CD4-positive, alpha-beta T cell treated with Interferon alpha-2 for 1 hour (primary cell): ENCODE data around the gene FCGR3B.
A peak's percentile ranks its signal among the peaks of the same experiment; 100 is the strongest.
"Not testable (repeated sequence)": the region's sequence is repeated elsewhere in the genome, so short reads cannot be mapped to it uniquely, and the experiment has no call there.

Experiments
- DNase-seq, 2 donors: peaks; one replicate each; pipeline ENCODE4 v3.0.0-alpha.2; 2020 to 2022

The FCGR3B gene

GRCh38 chr1:161638251-161638993, 7.4 kb upstream of the FCGR3B start:
- not testable (repeated sequence) for DNase-seq

DNA sequence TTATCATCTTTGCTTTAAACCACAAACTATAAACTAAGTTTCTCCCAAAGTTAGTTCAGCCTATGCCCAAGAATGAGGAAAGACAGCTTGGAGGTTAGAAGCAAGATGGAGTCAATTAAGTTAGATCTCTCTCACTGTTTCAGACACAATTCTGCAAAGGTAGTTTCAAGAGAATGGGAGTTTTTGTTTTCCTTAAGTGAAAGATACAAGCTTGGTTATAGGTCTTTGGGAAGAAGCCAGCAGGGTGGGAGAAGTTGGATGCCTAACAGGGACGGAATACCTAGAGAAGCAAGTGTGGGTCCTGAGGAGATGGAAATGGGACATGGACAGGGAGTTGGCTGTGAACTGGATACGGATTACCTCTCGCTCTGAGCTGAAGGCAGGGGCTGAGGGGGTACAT, 6.0 kb upstream of the FCGR3B start:
- not testable (repeated sequence) for DNase-seq

DNA sequence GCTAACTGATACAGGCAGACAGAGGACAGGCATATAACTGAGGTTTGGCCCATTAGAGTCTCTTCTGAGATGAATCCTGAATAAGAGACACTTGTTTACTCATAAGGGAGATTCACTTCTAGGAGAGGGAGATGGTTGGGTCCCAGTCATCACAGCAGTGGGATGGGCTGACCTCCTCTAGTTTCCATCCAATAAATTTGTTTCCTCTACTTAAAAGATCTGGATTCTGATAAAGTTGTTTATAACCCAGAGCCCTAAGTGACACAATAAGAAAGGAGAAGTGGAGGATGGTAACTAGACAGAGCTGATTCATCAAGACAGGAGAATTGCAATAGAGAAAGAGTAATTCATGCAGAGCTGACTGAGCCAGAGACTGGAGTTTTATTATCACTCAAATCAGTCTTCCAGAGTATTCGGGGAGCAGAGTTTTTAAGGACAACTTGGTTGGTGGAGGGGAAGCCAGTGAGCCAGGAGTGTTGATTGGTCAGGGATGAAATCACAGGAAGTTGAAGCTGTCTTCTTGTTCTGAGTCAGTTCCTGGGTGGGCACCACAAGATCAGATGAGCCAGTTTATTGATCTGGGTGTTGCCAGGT, 5.3 kb upstream of the FCGR3B start:
- peak in 1 of 2 donors; percentile 35 for DNase-seq

DNA sequence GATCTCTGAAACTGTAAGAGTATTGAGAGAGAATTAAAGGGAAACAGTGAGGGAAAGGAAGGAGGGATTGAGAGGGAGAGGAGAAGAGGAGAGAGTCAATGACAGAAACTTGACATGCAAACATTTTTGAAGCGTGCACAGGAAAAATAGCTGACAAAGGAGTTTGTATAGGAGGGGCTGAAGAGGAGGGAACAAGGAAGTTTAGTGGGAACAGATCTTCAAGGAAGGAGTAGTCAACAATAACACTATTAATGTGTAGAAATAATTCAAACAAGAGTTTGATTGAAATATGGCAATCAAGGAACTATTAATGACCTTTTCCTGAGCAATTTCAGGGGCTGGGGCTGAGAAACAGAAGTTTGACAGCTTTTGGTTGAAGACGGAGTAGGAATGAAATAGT, 4.0 kb upstream of the FCGR3B start:
- not testable (repeated sequence) for DNase-seq

DNA sequence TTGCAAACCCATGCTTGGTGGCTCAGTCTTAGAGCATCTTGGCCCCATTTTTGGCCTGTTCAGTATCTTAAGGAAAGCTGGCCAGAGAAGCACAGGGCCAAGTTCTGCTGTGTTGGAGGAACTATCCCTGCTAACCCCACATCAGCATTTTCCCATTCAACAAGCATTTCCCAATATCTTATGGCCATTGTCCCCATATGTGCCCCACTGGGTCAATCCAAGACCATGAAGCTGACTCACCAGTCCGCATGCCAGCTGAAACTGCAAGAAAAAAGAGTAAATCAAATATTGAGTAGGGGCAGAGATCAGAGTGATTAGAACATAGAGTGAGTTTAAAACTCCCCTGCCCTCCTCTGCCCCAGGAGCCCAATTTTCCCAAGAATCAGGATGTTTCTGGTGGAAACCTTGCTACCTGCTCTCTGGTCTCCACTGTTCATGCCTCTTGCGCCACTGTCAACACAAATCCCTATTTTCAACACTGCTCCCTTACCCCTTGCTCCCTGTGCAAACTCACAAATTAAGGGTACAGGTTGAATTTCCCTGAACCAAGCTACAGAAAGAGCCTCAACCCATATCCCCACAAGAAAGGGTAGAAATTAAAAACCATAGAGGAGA, 741 bp downstream of the FCGR3B start:
- not testable (repeated sequence) for DNase-seq

DNA sequence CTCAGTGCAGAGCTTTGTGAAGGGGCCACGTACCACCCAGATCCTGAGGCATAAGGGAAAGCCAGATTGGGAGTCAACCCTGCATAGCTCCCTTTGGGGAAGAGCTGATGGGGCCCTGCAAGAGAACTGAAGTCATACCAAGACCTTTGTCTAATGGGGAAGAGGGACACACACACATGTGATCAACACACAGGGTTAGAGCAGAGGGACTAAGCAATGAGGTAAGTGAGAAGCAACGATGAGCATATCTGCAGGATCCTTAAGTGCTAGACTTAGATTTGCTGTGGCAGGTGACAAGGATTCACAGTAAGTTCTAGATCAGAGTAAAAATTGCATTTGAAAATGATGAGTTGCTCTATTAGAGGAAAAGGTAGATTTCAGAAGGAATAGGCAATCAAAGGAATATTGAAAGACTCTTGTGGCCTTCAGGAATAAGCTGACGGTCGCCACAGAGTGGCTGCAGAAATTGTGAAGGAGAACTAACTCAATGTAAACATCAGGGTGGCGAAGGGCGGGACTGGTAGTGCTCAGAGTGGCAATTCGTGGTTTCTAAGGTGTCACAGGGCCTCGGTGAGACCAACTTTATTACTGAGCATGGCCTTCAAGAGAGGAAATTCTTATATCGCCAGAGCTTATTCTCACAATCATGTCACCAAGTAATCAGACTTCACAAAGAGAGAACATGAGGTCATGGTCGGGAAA, 4.4 kb downstream of the FCGR3B start:
- peak in 1 of 2 donors; percentile 43 for DNase-seq

GRCh38 chr1:161624605-161625004, 6.4 kb downstream of the FCGR3B start:
- DNase-seq = peak in 1 of 2 donors; percentile 19

GRCh38 chr1:161623401-161624051, 7.5 kb downstream of the FCGR3B start:
- DNase-seq = peak in 1 of 2 donors; percentile 44

DNA sequence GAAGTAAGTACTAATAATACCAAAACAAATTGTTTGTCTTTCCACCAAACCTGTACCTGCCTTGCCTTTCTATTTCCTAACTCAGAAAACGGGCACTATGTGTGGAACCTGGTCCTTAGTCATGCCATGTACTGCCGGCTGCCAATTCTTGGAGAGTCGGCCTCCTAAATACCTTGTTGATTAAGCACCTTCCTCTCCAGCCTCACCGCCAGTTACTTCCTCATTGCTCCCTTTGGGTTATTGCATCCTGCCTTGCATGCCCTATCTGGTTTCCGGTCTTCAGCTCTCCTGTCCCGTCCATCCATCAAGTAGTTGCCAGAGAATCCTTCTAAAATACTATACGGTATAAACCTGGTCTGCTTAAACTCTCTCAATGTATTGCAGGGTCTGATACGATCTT, 8.9 kb downstream of the FCGR3B start:
- DNase-seq = peak in 1 of 2 donors; percentile 23

- DNase-seq = peak; percentile 80 to 89
These were observed 9.6 kb downstream of the FCGR3B start for GRCh38 chr1:161621181-161622000.

- not testable (repeated sequence) for DNase-seq
These were observed 10.6 kb downstream of the FCGR3B start for GRCh38 chr1:161620399-161620798.

DNA sequence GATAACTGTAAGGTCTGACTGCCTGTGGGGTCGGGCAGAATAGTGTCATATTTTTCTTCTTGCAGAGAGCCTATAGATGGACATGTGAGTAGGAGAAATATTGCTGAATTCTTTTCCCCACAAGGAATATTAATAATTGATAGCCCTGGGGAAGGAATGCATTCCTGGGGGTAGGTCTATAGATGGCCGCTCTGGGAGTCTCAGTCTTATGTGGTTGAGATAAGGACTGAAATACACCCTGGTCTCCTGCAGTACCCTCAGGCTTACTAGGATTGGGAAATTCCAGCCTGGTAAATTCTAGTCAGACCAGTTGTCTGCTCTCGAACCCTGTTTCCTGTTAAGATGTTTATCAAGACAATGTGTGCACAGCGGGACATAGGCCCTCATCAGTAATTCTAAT, 12.5 kb downstream of the FCGR3B start:
- not testable (repeated sequence) for DNase-seq

DNA sequence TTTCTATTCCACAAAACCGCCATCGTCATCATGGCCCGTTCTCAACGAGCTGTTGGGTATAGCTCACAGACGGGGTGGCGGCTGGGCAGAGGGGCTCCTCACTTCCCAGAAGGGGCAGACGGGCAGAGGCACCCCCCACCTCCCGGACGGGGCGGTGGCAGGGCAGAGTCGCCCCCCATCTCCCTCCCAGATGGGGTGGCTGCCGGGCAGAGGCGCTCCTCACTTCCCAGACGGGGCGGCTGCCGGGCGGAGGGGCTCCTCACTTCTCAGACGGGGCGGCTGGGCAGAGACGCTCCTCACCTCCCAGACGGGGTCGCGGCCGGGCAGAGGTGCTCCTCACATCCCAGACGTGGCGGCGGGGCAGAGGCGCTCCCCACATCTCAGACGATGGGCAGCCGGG, 14.6 kb downstream of the FCGR3B start:
- DNase-seq = not testable (repeated sequence)

- not testable (repeated sequence) for DNase-seq
These were observed 17.8 kb downstream of the FCGR3B start for GRCh38 chr1:161613142-161613514.

GRCh38 chr1:161612322-161613141, 18.4 kb downstream of the FCGR3B start:
- peak; percentile 93 for DNase-seq

GRCh38 chr1:161611866-161612321, 19.1 kb downstream of the FCGR3B start:
- DNase-seq = peak in 1 of 2 donors; percentile 5

DNA sequence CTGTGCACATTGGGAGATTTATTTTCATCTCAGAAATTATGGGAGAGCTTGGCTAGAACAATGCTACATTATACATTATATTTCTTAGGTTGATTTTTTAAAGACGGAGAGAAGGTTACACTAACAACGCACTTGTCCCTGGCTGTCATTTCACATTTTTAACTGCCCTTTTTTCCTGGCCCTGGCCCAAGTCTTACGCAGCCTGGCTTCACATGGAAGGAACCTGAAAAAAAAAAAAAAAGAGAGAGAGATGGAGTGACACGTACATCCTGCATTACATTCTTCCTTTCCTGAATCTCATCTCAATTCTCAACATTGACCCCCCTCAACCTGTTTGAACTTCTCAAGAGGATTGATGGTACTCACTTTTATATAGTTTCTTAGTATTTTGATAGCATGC, 20.8 kb downstream of the FCGR3B start:
- not testable (repeated sequence) for DNase-seq

DNA sequence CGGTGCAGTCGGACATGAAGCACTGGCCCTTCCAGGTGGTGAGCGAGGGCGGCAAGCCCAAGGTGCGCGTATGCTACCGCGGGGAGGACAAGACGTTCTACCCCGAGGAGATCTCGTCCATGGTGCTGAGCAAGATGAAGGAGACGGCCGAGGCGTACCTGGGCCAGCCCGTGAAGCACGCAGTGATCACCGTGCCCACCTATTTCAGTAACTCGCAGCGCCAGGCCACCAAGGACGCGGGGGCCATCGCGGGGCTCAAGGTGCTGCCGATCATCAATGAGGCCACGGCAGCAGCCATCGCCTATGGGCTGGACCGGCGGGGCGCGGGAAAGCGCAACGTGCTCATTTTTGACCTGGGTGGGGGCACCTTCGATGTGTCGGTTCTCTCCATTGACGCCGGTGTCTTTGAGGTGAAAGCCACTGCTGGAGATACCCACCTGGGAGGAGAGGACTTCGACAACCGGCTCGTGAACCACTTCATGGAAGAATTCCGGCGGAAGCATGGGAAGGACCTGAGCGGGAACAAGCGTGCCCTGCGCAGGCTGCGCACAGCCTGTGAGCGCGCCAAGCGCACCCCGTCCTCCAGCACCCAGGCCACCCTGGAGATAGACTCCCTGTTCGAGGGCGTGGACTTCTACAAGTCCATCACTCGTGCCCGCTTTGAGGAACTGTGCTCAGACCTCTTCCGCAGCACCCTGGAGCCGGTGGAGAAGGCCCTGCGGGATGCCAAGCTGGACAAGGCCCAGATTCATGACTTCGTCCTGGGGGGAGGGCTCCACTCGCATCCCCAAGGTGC, 24.2 kb downstream of the FCGR3B start:
- not testable (repeated sequence) for DNase-seq

- not testable (repeated sequence) for DNase-seq
These were observed 25.0 kb downstream of the FCGR3B start for GRCh38 chr1:161605762-161606540.
